Natural killer cell (primary cell): ENCODE measurements around the gene OR6K3. TPM values are rescaled to one million over a fixed set of nuclear protein-coding genes. Genes with fewer than 3 reads are reported as not detected.
"Not testable (repeated sequence)": the region's sequence is repeated elsewhere in the genome, so short reads cannot be mapped to it uniquely, and the experiment has no call there.

Source experiments
- ATAC-seq, 3 donors: fragments of 150-1000 bp in 2 of 3; fragments of 200-7000 bp in 1 of 3; cut with Tn5 transposase; 1 replicate in 1 of 3; 2 replicates in 2 of 3; pipeline ENCODE4 v1.10.0; 2021; ENCODE audit warnings: mild to moderate bottlenecking in 2 of 3, moderate library complexity in 2 of 3
- DNase-seq, 2 donors: peaks; one replicate each; pipeline versions ENCODE4 v3.0.0 to v3.0.0-alpha.2; 2013 to 2021; ENCODE audit warnings: mixed read lengths in 1 of 2
- H3K27ac ChIP-seq: one replicate; pipeline ENCODE4 v1.5.1; 2013; ENCODE audit warnings: mild to moderate bottlenecking, low read length
- H3K27me3 ChIP-seq: one replicate; pipeline ENCODE4 v1.6.1; 2013; ENCODE audit warnings: low read length; ENCODE audit not compliant: control insufficient read depth, insufficient read depth
- H3K36me3 ChIP-seq: one replicate; pipeline ENCODE4 v1.6.1; 2013; ENCODE audit warnings: low read length; ENCODE audit not compliant: control insufficient read depth, insufficient read depth
- H3K4me1 ChIP-seq: one replicate; pipeline ENCODE4 v1.6.1; 2013; ENCODE audit warnings: low read length; ENCODE audit not compliant: control insufficient read depth, insufficient read depth
- H3K4me3 ChIP-seq: one replicate; pipeline ENCODE4 v1.5.1; 2013; ENCODE audit warnings: low read length
- H3K9me3 ChIP-seq: one replicate; pipeline ENCODE4 v1.6.1; 2013; ENCODE audit warnings: low read length; ENCODE audit not compliant: control insufficient read depth, insufficient read depth
- H3K27ac Mint-ChIP-seq, 2 donors: one replicate each; pipeline ENCODE4 v1.8.0; 2022; ENCODE audit warnings: mild to moderate bottlenecking in 2 of 2, mixed read lengths in 2 of 2, moderate library complexity in 1 of 2
- H3K27me3 Mint-ChIP-seq, 2 donors: one replicate each; pipeline ENCODE4 v1.8.0; 2022; ENCODE audit warnings: low read depth in 2 of 2, mixed read lengths in 2 of 2
- H3K36me3 Mint-ChIP-seq: one replicate; pipeline ENCODE4 v1.8.0; 2022; ENCODE audit warnings: mixed read lengths
- H3K4me1 Mint-ChIP-seq, 2 donors: one replicate each; pipeline ENCODE4 v1.8.0; 2022; ENCODE audit warnings: mixed read lengths in 2 of 2
- H3K4me3 Mint-ChIP-seq: one replicate; pipeline ENCODE4 v1.8.0; 2022; ENCODE audit warnings: mild to moderate bottlenecking, moderate library complexity, mixed read lengths
- H3K9me3 Mint-ChIP-seq, 2 donors: one replicate each; pipeline ENCODE4 v1.8.0; 2022; ENCODE audit warnings: mixed read lengths in 2 of 2
- WGBS: methylation state at CpG from one replicate; pipeline ENCODE4 v1.1.7; 2013; ENCODE audit warnings: missing lambda C conversion rate; ENCODE audit not compliant: insufficient coverage; 5-methylcytosine and 5-hydroxymethylcytosine counted together
- intact Hi-C: fragments of 100-400 bp; cut with micrococcal nuclease; formaldehyde crosslinking; loops from one replicate; pipeline ENCODE4 v1.14.2; 2022
- total RNA-seq, 4 donors: library from RNA; stranded (reverse); fragments of 120-200 nt in 1 of 4; gene quantifications; one replicate each; pipeline versions ENCODE4 v1.2.3 to v1.2.4, GENCODE V29; 2013 to 2022
- TF ChIP-seq, protein P1 (sequence below): fragments of 200-600 bp; IDR thresholded peaks from one replicate; pipeline ENCODE4 v1.8.0; 2022; ENCODE audit warnings: antibody characterized with exemption

OR6K3 gene
- total RNA-seq, 3 donors from 2014 or later (not counting 1 experiment from before 2014, with no cell fraction given) = 1.7 TPM; not detected in 2

DNA sequence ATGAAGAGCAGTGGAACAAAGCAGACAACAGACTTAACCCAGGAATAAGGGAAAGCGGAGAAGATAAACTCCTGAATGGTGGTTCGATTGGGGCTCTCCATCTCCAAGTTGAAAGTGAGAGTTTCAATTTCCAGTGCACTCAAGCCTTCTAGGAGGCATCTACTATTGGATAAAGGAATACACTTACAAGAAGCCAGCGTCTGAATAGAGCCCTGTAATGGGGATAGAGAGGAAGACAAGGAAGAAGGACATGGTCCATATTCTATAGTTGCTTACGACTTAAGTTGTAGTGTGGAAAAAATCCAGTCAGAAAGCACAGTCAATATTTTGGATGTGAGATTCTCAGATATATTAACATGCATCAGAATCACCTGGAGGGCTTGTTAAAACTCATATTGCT, 20.0 kb downstream of the OR6K3 start, which contains the start of gene OR6K2:
OR6K2 (minus strand) TSS at position 101 of the 400 bp plus-strand sequence; CDS start at position 101, 0 bp downstream.
- TF ChIP-seq, protein P1, sequence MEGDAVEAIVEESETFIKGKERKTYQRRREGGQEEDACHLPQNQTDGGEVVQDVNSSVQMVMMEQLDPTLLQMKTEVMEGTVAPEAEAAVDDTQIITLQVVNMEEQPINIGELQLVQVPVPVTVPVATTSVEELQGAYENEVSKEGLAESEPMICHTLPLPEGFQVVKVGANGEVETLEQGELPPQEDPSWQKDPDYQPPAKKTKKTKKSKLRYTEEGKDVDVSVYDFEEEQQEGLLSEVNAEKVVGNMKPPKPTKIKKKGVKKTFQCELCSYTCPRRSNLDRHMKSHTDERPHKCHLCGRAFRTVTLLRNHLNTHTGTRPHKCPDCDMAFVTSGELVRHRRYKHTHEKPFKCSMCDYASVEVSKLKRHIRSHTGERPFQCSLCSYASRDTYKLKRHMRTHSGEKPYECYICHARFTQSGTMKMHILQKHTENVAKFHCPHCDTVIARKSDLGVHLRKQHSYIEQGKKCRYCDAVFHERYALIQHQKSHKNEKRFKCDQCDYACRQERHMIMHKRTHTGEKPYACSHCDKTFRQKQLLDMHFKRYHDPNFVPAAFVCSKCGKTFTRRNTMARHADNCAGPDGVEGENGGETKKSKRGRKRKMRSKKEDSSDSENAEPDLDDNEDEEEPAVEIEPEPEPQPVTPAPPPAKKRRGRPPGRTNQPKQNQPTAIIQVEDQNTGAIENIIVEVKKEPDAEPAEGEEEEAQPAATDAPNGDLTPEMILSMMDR = no peak
- no peaks in the 10 kb centered on the region for H3K36me3 ChIP-seq
- WGBS = 86% methylated on average over 4 of the region's 4 CpGs
- Mint-ChIP-seq H3K36me3 (no peaks in the 10 kb centered on the region), H3K27ac (no peak within 1 kb of the TSS), H3K4me3 (no peak within 1 kb of the TSS), H3K4me1 (no peaks in the 10 kb centered on the region), H3K9me3 (no peaks in the 10 kb centered on the region), H3K27me3 (peaks cover 16 to 20% of the 10 kb centered on the region in 2 donors)
- no peak within 1 kb of the TSS for H3K27ac ChIP-seq
- no peaks in the 10 kb centered on the region for H3K4me1 ChIP-seq
- no peaks in the 10 kb centered on the region for H3K27me3 ChIP-seq
- H3K4me3 ChIP-seq = no peak within 1 kb of the TSS
- intact Hi-C loops = no loop called here
- H3K9me3 ChIP-seq = no peaks in the 10 kb centered on the region
- ATAC-seq = no peak
- no peak for DNase-seq

DNA sequence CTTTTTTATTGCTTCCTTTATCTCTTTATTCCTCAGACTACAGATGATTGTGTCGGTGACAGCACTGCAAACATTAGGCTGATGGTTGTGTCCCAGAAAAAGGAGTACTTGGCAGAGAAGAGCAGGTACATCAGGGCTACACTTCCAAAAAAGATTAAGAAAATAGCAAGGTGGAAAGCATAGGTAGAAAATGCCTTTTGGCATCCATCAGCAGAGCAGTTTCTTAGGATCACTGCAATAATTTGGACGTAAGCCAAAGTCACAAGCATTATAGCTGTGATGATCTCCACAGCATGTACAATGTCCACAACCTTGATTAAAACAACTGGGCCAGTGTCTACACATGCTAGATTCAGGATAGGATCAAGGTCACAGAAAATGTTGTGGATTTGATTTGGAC, 25.9 kb downstream of the OR6K3 start:
- Histone ChIP-seq H3K4me3 (no peak overlapping the region), H3K36me3 (no peaks in the 10 kb centered on the region), H3K4me1 (no peaks in the 10 kb centered on the region), H3K27me3 (no peaks in the 10 kb centered on the region), H3K27ac (no peak overlapping the region), H3K9me3 (no peaks in the 10 kb centered on the region)
- no peaks in the 10 kb centered on the region for H3K9me3 Mint-ChIP-seq
- ATAC-seq (no peak), DNase-seq (no peak)
- intact Hi-C loops = no loop called here
- no peaks in the 10 kb centered on the region for H3K4me1 Mint-ChIP-seq
- H3K27ac Mint-ChIP-seq = no peak overlapping the region
- H3K36me3 Mint-ChIP-seq = no peaks in the 10 kb centered on the region
- H3K27me3 Mint-ChIP-seq = peaks cover 10 to 20% of the 10 kb centered on the region in 2 donors
- TF ChIP-seq, protein P1 = no peak
- 93% methylated on average over 2 of the region's 2 CpGs for WGBS
- H3K4me3 Mint-ChIP-seq = no peak overlapping the region

DNA sequence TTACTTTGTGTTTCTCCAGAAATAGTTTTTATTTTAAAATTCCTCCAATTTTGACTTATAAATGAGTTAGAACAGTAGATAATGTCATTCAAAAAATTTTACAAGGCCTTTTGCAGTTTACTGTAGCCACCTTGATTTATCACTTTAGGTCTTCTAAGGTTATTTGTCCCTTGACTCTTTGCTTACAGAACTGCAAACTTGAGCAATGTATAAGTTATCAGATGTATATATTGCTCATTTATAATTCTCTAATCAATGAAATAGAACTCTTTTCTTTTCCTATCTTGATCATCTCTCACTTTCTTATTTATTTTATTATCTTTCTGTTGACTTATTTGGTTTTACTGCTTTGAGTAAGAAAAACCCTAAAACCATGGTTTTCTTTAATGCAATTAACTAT, 28.2 kb downstream of the OR6K3 start:
- H3K4me1 Mint-ChIP-seq = no peaks in the 10 kb centered on the region
- Histone ChIP-seq H3K4me1 (no peaks in the 10 kb centered on the region), H3K4me3 (no peak overlapping the region), H3K27ac (no peak overlapping the region), H3K27me3 (no peaks in the 10 kb centered on the region), H3K9me3 (no peaks in the 10 kb centered on the region), H3K36me3 (no peaks in the 10 kb centered on the region)
- ATAC-seq = no peak
- no peak overlapping the region for H3K27ac Mint-ChIP-seq
- peaks cover 10 to 13% of the 10 kb centered on the region in 2 donors for H3K27me3 Mint-ChIP-seq
- H3K9me3 Mint-ChIP-seq = no peaks in the 10 kb centered on the region
- intact Hi-C loops = no loop called here
- H3K36me3 Mint-ChIP-seq = no peaks in the 10 kb centered on the region
- H3K4me3 Mint-ChIP-seq = no peak overlapping the region
- no peak for DNase-seq
- TF ChIP-seq, protein P1 = no peak

DNA sequence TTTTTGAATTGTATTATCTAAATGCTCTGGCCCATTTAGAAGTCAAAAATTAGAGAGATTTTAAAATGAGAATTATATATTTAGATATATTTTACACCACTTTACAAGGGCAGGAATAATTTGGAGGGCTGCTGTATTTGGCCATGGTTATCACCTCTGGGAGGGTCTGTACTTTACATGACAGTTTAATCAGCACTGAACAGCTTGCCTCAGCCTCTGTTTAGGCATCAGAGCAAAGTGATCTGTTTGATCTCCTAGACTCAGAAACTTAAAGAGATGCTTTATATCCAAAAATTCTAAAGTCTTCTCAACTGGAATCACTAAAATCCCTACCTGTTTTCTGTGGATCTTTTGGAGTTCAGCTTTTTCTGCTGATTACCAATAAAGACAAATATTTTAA, 28.6 kb downstream of the OR6K3 start:
- Histone ChIP-seq H3K9me3 (no peaks in the 10 kb centered on the region), H3K4me3 (no peak overlapping the region), H3K36me3 (no peaks in the 10 kb centered on the region), H3K27me3 (no peaks in the 10 kb centered on the region), H3K4me1 (no peaks in the 10 kb centered on the region), H3K27ac (no peak overlapping the region)
- intact Hi-C loops = no loop called here
- no peak overlapping the region for H3K27ac Mint-ChIP-seq
- H3K9me3 Mint-ChIP-seq = no peaks in the 10 kb centered on the region
- DNase-seq (no peak), ATAC-seq (no peak)
- TF ChIP-seq, protein P1 = no peak
- H3K27me3 Mint-ChIP-seq = peaks cover 10 to 13% of the 10 kb centered on the region in 2 donors
- H3K36me3 Mint-ChIP-seq = no peaks in the 10 kb centered on the region
- no peaks in the 10 kb centered on the region for H3K4me1 Mint-ChIP-seq
- H3K4me3 Mint-ChIP-seq = no peak overlapping the region

DNA sequence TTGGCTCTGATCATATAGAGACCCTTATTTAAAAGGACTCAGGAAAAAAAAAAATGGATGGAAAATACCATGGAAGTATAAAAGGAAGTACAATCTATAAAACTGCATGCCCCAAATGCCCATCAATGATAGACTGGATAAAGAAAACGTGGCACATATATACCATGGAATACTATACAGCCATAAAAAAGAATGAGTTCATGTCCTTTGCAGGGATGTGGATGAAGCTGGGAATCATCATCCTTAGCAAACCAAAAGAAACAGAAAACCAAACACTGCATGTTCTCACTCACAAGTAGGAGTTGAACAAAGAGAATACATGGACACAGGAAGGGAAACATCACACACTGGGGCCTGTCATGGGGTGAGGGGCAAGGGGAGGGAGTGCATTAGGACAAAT, 29.4 kb downstream of the OR6K3 start:
- H3K4me3 Mint-ChIP-seq, H3K4me1 ChIP-seq, ATAC-seq, H3K9me3 Mint-ChIP-seq, H3K36me3 Mint-ChIP-seq, H3K27ac Mint-ChIP-seq, H3K27me3 ChIP-seq, H3K4me3 ChIP-seq, H3K27ac ChIP-seq, H3K36me3 ChIP-seq, DNase-seq, H3K9me3 ChIP-seq, intact Hi-C loops, H3K4me1 Mint-ChIP-seq: not testable (repeated sequence)
- peaks cover 13 to 16% of the 10 kb centered on the region in 2 donors for H3K27me3 Mint-ChIP-seq
- no CpG with 5 or more reads among the region's 1 CpG for WGBS
